Ectodermal cell (in vitro differentiated cells): Measurements from ENCODE around the gene VTI1A.

Source experiments
- H3K27ac ChIP-seq: 2 replicates; pipeline ENCODE4 v1.7.0; 2013; ENCODE audit warnings: mild to moderate bottlenecking, low read depth, low read length; ENCODE audit not compliant: insufficient read depth, poor library complexity, severe bottlenecking
- H3K27me3 ChIP-seq: 2 replicates; pipeline ENCODE4 v1.7.0; 2013; ENCODE audit warnings: mild to moderate bottlenecking, low read length; ENCODE audit not compliant: insufficient read depth, control insufficient read depth, poor library complexity, severe bottlenecking
- H3K36me3 ChIP-seq: one replicate; pipeline ENCODE4 v1.7.0; 2013; ENCODE audit warnings: low read length; ENCODE audit not compliant: control insufficient read depth, insufficient read depth
- H3K4me1 ChIP-seq: one replicate; pipeline ENCODE4 v1.7.0; 2013; ENCODE audit warnings: low read length; ENCODE audit not compliant: control insufficient read depth, insufficient read depth
- H3K4me3 ChIP-seq: 2 replicates; pipeline ENCODE4 v1.7.0; 2013; ENCODE audit warnings: low read depth, low read length, control low read depth; ENCODE audit not compliant: insufficient read depth
- H3K9me3 ChIP-seq: 2 replicates; pipeline ENCODE4 v1.7.0; 2013; ENCODE audit warnings: mild to moderate bottlenecking, low read length, moderate library complexity; ENCODE audit not compliant: control insufficient read depth
- WGBS, 2 experiments: methylation state at CpG; one replicate each; pipeline ENCODE4 v1.1.7; 2013; ENCODE audit warnings: missing lambda C conversion rate in 2 of 2; 5-methylcytosine and 5-hydroxymethylcytosine counted together

The VTI1A gene

DNA sequence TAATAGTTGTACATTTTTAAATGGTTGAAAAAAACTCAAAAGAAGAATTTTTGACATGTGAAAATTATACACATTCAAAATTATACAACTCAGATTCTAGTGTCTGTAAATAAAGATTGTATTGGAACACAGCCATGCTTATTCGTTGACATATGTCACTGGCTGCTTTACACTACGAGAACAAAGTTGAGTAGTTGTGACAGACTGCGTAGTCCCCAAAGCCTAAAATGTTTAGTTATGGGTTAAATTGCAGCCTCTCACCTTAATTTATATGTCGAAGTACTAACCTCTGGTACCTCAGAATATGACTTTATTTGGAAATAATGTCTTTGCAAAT is 358.2 kb downstream of the VTI1A start:
- Histone ChIP-seq H3K4me1 (peaks cover 13% of the 10 kb centered on the region), H3K27ac (no peak overlapping the region), H3K36me3 (no peaks in the 10 kb centered on the region), H3K4me3 (no peak overlapping the region), H3K27me3 (no peaks in the 10 kb centered on the region), H3K9me3 (no peaks in the 10 kb centered on the region)
- WGBS, 2 experiments = 98 to 99% methylated on average over 4 of the region's 4 CpGs

DNA sequence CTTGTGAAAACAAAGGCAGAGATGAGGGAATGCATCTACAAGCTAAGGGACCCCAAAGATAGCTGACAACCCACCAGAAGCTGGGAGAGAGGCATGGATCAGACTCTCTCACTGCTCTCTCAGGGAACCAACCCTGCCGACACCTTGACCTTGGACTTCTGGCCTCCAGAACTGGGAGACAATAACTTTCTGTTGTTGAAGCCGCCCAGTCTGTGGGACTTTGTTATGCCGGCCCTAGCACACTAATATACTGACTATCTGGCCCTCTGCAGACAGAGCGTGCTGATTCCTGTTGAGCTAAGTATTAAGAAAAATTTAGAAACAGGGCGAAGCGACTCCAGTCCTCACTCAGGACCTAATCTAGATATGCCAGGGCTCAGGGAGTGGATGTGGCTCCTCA is 358.7 kb downstream of the VTI1A start:
- peaks cover 13% of the 10 kb centered on the region for H3K4me1 ChIP-seq
- H3K4me3 ChIP-seq = no peak overlapping the region
- no peaks in the 10 kb centered on the region for H3K36me3 ChIP-seq
- H3K27ac ChIP-seq = no peak overlapping the region
- H3K9me3 ChIP-seq = no peaks in the 10 kb centered on the region
- no peaks in the 10 kb centered on the region for H3K27me3 ChIP-seq
- WGBS, 2 experiments = 95 to 97% methylated on average over 6 of the region's 6 CpGs

- 95 to 96% methylated on average over 8 of the region's 8 CpGs for WGBS, 2 experiments
- H3K36me3 ChIP-seq = no peaks in the 10 kb centered on the region
Observed at GRCh38 chr10:112807013-112807412, 360.0 kb downstream of the VTI1A start.

DNA sequence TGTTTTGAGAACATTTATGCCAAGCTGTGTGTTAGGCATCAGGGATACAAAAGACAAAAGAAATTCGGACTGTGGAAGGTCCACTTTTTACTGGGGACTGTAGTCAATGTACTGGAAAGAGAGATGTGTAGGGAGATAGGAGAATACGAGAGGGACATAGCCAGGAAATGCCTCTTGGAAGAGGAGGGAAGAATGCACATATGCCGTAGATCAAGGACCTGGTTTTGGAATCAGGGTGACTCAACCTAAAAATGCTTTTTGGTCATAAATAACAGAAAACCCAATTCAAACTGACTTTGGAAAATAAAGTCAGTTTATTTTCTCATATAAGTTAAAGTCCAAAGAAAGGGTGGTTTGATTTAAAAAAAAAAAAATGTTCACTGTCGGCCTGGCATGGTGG is 362.7 kb downstream of the VTI1A start:
- no peak overlapping the region for H3K27ac ChIP-seq
- H3K27me3 ChIP-seq = no peaks in the 10 kb centered on the region
- WGBS, 2 experiments = 91% methylated on average over 4 of the region's 4 CpGs
- peaks cover 22% of the 10 kb centered on the region for H3K4me1 ChIP-seq
- no peaks in the 10 kb centered on the region for H3K9me3 ChIP-seq
- H3K36me3 ChIP-seq = no peaks in the 10 kb centered on the region
- no peak overlapping the region for H3K4me3 ChIP-seq

More at GRCh38 chr10:112807013-112807412, 360.0 kb downstream of the VTI1A start:
- Histone ChIP-seq H3K27ac (no peak overlapping the region), H3K9me3 (no peaks in the 10 kb centered on the region), H3K4me1 (peaks cover 18% of the 10 kb centered on the region), H3K4me3 (no peak overlapping the region), H3K27me3 (no peaks in the 10 kb centered on the region)

GRCh38 chr10:112810711-112811151 is 363.7 kb downstream of the VTI1A start:
- Histone ChIP-seq H3K9me3 (no peaks in the 10 kb centered on the region), H3K4me3 (no peak overlapping the region), H3K27ac (no peak overlapping the region), H3K36me3 (no peaks in the 10 kb centered on the region), H3K27me3 (no peaks in the 10 kb centered on the region), H3K4me1 (peaks cover 22% of the 10 kb centered on the region)
- 95% methylated on average over 10 of the region's 10 CpGs for WGBS, 2 experiments

DNA sequence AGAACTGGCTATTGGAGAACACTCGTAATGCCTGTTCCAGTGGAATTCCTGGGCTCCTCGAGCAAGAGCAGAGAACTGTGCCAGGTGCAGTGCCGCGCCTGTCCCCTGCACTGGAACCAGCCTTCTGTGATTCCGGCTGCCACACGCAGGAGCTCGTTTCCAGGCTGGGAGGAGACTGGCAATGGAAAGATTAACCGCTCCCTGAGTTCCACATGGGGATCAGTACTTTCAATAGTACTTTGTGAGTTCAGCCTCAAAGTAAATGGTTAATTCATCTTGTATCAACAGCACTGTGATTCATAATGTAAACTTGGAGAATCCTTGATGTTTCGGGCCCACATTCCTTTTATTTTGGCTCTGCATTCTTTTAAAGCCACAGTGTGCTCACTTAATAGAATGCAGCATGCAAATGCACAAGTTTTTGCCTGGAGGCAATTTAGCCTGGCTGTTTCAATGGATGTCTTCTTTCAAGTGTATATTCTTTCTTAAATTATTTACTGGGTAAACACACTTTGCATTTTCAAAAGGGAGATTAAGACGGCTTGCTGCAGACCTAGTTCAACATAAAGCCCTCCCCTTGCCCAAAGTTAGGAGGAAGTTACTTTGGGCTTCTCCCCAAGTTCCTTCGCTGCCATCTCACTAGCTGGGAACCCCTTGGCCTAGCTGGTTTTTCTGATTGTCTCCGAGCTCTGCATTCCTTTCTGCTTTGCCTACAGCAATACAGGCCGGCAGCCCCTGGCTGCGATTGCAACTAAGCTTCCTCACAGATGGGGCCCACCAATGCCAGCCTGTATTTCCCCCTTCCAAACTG is 364.9 kb downstream of the VTI1A start:
- 34 to 36% methylated on average over 14 of the region's 14 CpGs for WGBS, 2 experiments
- H3K27ac ChIP-seq = peak overlapping the region; percentile 61

DNA sequence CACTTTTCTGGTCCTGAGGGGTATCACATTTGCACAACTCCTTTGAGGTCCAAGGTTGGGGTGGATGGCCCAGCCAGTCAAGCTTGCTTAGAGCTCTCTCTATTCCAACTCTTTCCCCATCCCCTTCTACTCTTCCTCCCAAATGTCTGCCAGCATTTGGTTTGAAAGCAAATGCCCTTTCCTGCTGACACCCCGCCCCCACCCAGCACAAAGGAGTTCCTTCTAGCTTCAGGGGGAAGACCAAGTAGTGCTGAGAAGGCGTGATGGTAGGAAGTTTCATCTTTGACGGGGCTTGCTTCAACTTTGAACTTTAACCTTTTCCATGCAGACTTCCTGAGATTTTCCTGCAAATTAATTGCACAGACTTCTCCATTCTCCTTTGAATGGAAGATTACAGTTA is 365.6 kb downstream of the VTI1A start:
- Histone ChIP-seq H3K27ac (peak overlapping the region; percentile 47), H3K4me3 (no peak overlapping the region), H3K9me3 (no peaks in the 10 kb centered on the region), H3K4me1 (peaks cover 22% of the 10 kb centered on the region), H3K36me3 (no peaks in the 10 kb centered on the region), H3K27me3 (no peaks in the 10 kb centered on the region)
- 29 to 38% methylated on average over 3 of the region's 3 CpGs for WGBS, 2 experiments

More for the DNA sequence above, 364.9 kb downstream of the VTI1A start:
- H3K27me3 ChIP-seq = no peaks in the 10 kb centered on the region
- peaks cover 22% of the 10 kb centered on the region for H3K4me1 ChIP-seq
- H3K4me3 ChIP-seq = no peak overlapping the region
- no peaks in the 10 kb centered on the region for H3K36me3 ChIP-seq
- no peaks in the 10 kb centered on the region for H3K9me3 ChIP-seq

- Histone ChIP-seq H3K4me1 (peaks cover 19% of the 10 kb centered on the region), H3K27ac (no peak overlapping the region), H3K4me3 (no peak overlapping the region), H3K36me3 (no peaks in the 10 kb centered on the region), H3K9me3 (no peaks in the 10 kb centered on the region), H3K27me3 (no peaks in the 10 kb centered on the region)
- 93 to 95% methylated on average over 16 of the region's 16 CpGs for WGBS, 2 experiments
Observed at GRCh38 chr10:112813866-112814591, 367.0 kb downstream of the VTI1A start.

DNA sequence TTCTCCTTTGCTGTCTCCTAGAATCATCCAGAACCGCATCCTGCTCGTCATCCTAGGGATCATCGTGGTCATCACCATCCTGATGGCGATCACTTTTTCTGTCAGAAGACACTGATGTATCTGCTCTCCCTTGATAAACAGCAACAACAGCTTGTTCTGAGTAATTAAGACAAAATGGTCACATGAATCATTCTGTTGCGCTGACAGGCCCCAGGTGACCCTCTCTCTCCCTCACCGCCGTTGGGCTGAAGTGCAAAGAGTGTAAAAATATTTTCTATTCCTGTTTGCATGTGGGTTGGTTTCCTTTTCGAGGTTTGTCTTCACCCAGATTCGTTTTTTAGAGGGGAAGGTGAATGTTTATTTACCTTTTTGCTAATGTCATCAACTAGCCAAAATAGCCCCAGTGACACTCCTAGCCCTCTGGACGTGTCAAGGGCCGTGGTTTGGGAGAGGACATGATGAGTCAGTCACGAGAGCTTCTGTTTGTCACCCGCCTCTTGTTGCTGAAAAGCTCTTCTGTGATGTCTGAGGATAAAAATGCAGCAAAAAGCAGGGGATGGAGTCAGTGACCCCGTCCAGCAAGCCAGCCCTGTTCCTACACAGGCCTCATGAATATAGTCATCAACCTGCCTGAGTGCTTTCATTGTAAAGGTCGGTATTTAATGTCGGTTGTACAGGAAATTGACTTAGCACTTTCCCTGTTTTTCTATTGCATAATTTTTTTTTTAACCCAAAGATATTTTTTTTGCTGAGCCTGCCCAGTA is 368.4 kb downstream of the VTI1A start:
- WGBS, 2 experiments = 88 to 93% methylated on average over 16 of the region's 16 CpGs
- Histone ChIP-seq H3K27me3 (no peaks in the 10 kb centered on the region), H3K4me3 (no peak overlapping the region), H3K27ac (no peak overlapping the region), H3K36me3 (no peaks in the 10 kb centered on the region), H3K4me1 (peaks cover 18% of the 10 kb centered on the region), H3K9me3 (no peaks in the 10 kb centered on the region)

DNA sequence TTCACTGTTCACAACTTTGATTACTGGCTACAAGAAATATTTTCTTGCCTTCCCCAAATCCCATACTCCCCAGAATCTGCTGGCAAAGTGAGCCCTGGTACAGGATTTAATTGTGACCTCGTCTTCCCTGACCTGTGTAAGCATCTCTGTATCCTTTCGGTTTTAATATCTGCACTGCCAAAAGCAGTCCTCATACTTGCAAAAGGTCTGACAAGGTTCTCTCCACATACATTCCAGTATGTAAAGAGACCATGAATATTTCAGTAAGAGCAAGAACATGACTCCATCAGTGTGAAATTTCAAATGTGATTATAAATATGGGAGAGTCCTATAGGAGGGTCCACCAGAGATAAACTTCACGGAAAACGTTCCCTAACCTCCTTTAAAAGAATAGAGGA is 369.0 kb downstream of the VTI1A start:
- Histone ChIP-seq H3K4me3 (no peak overlapping the region), H3K27ac (no peak overlapping the region), H3K36me3 (no peaks in the 10 kb centered on the region), H3K27me3 (no peaks in the 10 kb centered on the region), H3K4me1 (peaks cover 18% of the 10 kb centered on the region), H3K9me3 (no peaks in the 10 kb centered on the region)
- WGBS, 2 experiments = 92 to 94% methylated on average over 4 of the region's 4 CpGs
